Right lobe of liver (tissue), 4 donors: ENCODE results near the gene COQ8B.

Experiments
- CTCF ChIP-seq, 4 donors: fragments of 200-600 bp in 3 of 4; fragments of 450-650 bp in 1 of 4; IDR thresholded peaks; one replicate each; pipeline versions ENCODE4 v1.5.1 to v1.8.0; 2016 to 2022; ENCODE audit warnings: antibody characterized with exemption in 4 of 4, mild to moderate bottlenecking in 2 of 4
- POLR2A ChIP-seq: fragments of 450-650 bp; IDR thresholded peaks from one replicate; pipeline ENCODE4 v1.6.1; 2017; ENCODE audit warnings: antibody characterized with exemption, mild to moderate bottlenecking
- donor health status: DM: no; HTN: no; CAD: no.
- donor health status: DM: no; HTN: no; CAD: no.
- donor health status: DM: no; HTN: yes; CAD: no.

GRCh38 chr19:40704491-40705361 is 12.0 kb downstream of the COQ8B start:
- no peak for TF ChIP-seq CTCF (IDR thresholded peaks at IDR 0.05)
- no peak for TF ChIP-seq POLR2A
